CD4-positive, alpha-beta T cell (primary cell): Measurements from ENCODE around the gene LRRC25. TPM values are rescaled to one million over a fixed set of nuclear protein-coding genes. Genes with fewer than 3 reads are reported as not detected.

ENCODE experiments used
- ATAC-seq: fragments of 200-7000 bp; cut with Tn5 transposase; one replicate; pipeline ENCODE4 v1.10.0; 2022; ENCODE audit warnings: mild to moderate bottlenecking; ENCODE audit not compliant: poor library complexity
- CTCF ChIA-PET: fragments of 350-600 bp; sonication (Branson Sonifier 250); formaldehyde crosslinking; loops from one replicate; lab custom pipeline; 2021; ENCODE audit warnings: antibody characterized with exemption, inconsistent platforms; lab: Charles Lee
- POLR2A ChIA-PET: fragments of 350-600 bp; sonication (Branson Sonifier 250); formaldehyde crosslinking; loops from one replicate; lab custom pipeline; 2021; ENCODE audit warnings: antibody characterized with exemption, inconsistent platforms; lab: Charles Lee
- DNase-seq, 14 experiments: peaks; one replicate each; pipeline ENCODE4 v3.0.0-alpha.2; 2013 to 2020; ENCODE audit warnings: mixed read lengths in 2 of 14
- H3K27ac ChIP-seq, 2 donors: one replicate each; pipeline versions ENCODE4 v1.5.1 to v1.7.0; 2013; ENCODE audit warnings: low read length in 2 of 2, low read depth in 1 of 2, mild to moderate bottlenecking in 1 of 2
- H3K27me3 ChIP-seq, 2 experiments: 1 replicate in 1 of 2; 2 replicates in 1 of 2; pipeline versions ENCODE4 v1.6.1 to v1.7.0; 2013; ENCODE audit warnings: low read length in 2 of 2, control low read depth in 1 of 2, mild to moderate bottlenecking in 1 of 2, moderate library complexity in 1 of 2; ENCODE audit not compliant: insufficient read depth in 2 of 2, control insufficient read depth in 1 of 2
- H3K36me3 ChIP-seq: one replicate; pipeline ENCODE4 v1.6.1; 2013; ENCODE audit warnings: low read length, control low read depth; ENCODE audit not compliant: insufficient read depth
- H3K4me1 ChIP-seq: one replicate; pipeline ENCODE4 v1.6.1; 2013; ENCODE audit warnings: low read length, control low read depth; ENCODE audit not compliant: insufficient read depth
- H3K4me3 ChIP-seq: one replicate; pipeline ENCODE4 v1.5.1; 2013; ENCODE audit warnings: mild to moderate bottlenecking, low read length, moderate library complexity
- H3K9me3 ChIP-seq, 2 experiments: 1 replicate in 1 of 2; 2 replicates in 1 of 2; pipeline versions ENCODE4 v1.6.1 to v1.7.0; 2013; ENCODE audit warnings: low read length in 2 of 2, mild to moderate bottlenecking in 2 of 2, control low read depth in 1 of 2, moderate library complexity in 1 of 2; ENCODE audit not compliant: control insufficient read depth in 1 of 2, insufficient read depth in 1 of 2
- H3K27ac Mint-ChIP-seq: one replicate; pipeline ENCODE4 v1.8.0; 2020; ENCODE audit warnings: mixed read lengths
- H3K27me3 Mint-ChIP-seq: one replicate; pipeline ENCODE4 v1.8.0; 2021; ENCODE audit warnings: mixed read lengths
- H3K36me3 Mint-ChIP-seq: one replicate; pipeline ENCODE4 v1.8.0; 2021; ENCODE audit warnings: low read depth, mixed read lengths
- H3K4me1 Mint-ChIP-seq: one replicate; pipeline ENCODE4 v1.8.0; 2021; ENCODE audit warnings: low read depth, mixed read lengths
- H3K4me3 Mint-ChIP-seq: one replicate; pipeline ENCODE4 v1.8.0; 2020; ENCODE audit warnings: mild to moderate bottlenecking, mixed read lengths
- H3K9me3 Mint-ChIP-seq: one replicate; pipeline ENCODE4 v1.8.0; 2020; ENCODE audit warnings: mixed read lengths
- CTCF ChIP-seq: fragments of 200-600 bp; IDR thresholded peaks from one replicate; pipeline ENCODE4 v1.8.0; 2022; ENCODE audit warnings: antibody characterized with exemption, mild to moderate bottlenecking
- intact Hi-C, 2 experiments: fragments of 100-400 bp; cut with DNase I in 1 of 2; cut with micrococcal nuclease in 1 of 2; formaldehyde crosslinking; loops; one replicate each; pipeline versions ENCODE4 v1.15.1 to v1.9.0; 2023 to 2025; cut with DNase I, micrococcal nuclease
- total RNA-seq, 174 experiments: library from RNA in 2 of 174; stranded (reverse) in 2 of 174; gene quantifications; one replicate each; pipeline ENCODE4 v1.2.3 and lab custom pipeline; 2021 to 2026

Gene LRRC25
- total RNA-seq, 2 experiments from 2014 or later = 0.82 to 0.92 TPM

GRCh38 chr19:18388960-18389725, 8.3 kb downstream of the LRRC25 start:
- Histone ChIP-seq H3K9me3 (no peaks in the 10 kb centered on the region), H3K4me1 (peaks cover 14% of the 10 kb centered on the region), H3K27me3 (peaks cover 43 to 46% of the 10 kb centered on the region in 2 experiments), H3K4me3 (peak overlapping the region; percentile 47), H3K27ac (no peak overlapping the region), H3K36me3 (no peaks in the 10 kb centered on the region)
- H3K36me3 Mint-ChIP-seq = no peaks in the 10 kb centered on the region
- POLR2A ChIA-PET = interaction anchor here (1.0 to 2.4 kb wide), 5 partner anchors 25 to 114 kb away, joined by 3 to 13 read pairs (median 8); partner anchors contain the start of gene JUND
- TF ChIP-seq CTCF = no peak
- intact Hi-C loops = loop anchor here (1.0 kb wide), 1 partner anchor 21 kb away; no protein-coding TSS in a partner anchor
- ATAC-seq (no peak), DNase-seq (no peak)
- peaks cover 12% of the 10 kb centered on the region for H3K4me1 Mint-ChIP-seq
- H3K9me3 Mint-ChIP-seq = no peaks in the 10 kb centered on the region
- H3K27ac Mint-ChIP-seq = no peak overlapping the region
- CTCF ChIA-PET = interaction anchor here (0.6 to 4.0 kb wide), 11 partner anchors 13 to 169 kb away, joined by 3 to 53 read pairs (median 5); partner anchors contain the start of gene SSBP4
- peaks cover 71% of the 10 kb centered on the region for H3K27me3 Mint-ChIP-seq
- H3K4me3 Mint-ChIP-seq = peak overlapping the region; percentile 45

GRCh38 chr19:18388100-18388959, 9.1 kb downstream of the LRRC25 start:
- Mint-ChIP-seq H3K27ac (no peak overlapping the region), H3K27me3 (peaks cover 66% of the 10 kb centered on the region), H3K4me3 (peak overlapping the region; percentile 72), H3K9me3 (no peaks in the 10 kb centered on the region), H3K36me3 (no peaks in the 10 kb centered on the region), H3K4me1 (peaks cover 12% of the 10 kb centered on the region)
- CTCF ChIA-PET = interaction anchor here (0.6 to 4.0 kb wide), 30 partner anchors 9 to 922 kb away, joined by 3 to 53 read pairs (median 3); partner anchors contain the start of genes LRRC25, MPV17L2 and SSBP4
- Histone ChIP-seq H3K27ac (no peak overlapping the region), H3K9me3 (no peaks in the 10 kb centered on the region), H3K4me3 (peak overlapping the region; percentile 47), H3K36me3 (no peaks in the 10 kb centered on the region), H3K27me3 (peaks cover 42 to 43% of the 10 kb centered on the region in 2 experiments), H3K4me1 (peaks cover 14% of the 10 kb centered on the region)
- ATAC-seq (peak; percentile 85), DNase-seq (peak; percentile 51 to 89 (median 72))
- POLR2A ChIA-PET = interaction anchor here (0.9 to 2.4 kb wide), 6 partner anchors 26 to 113 kb away, joined by 3 to 13 read pairs (median 6); partner anchors contain the start of genes JUND and SSBP4
- TF ChIP-seq CTCF = peak; percentile 100
- intact Hi-C loops = loop anchor here (1.0 kb wide), 1 partner anchor 22 kb away; no protein-coding TSS in a partner anchor

- Mint-ChIP-seq H3K4me1 (peaks cover 12% of the 10 kb centered on the region), H3K27ac (no peak overlapping the region), H3K27me3 (peaks cover 65% of the 10 kb centered on the region), H3K9me3 (no peaks in the 10 kb centered on the region), H3K4me3 (no peak overlapping the region), H3K36me3 (no peaks in the 10 kb centered on the region)
- peaks cover 0 to 7% of the 10 kb centered on the region in 2 experiments for H3K9me3 ChIP-seq
- DNase-seq (no peak), ATAC-seq (no peak)
- POLR2A ChIA-PET = no interaction called here
- peaks cover 14% of the 10 kb centered on the region for H3K4me1 ChIP-seq
- CTCF ChIA-PET = no interaction called here
- no peak for TF ChIP-seq CTCF
- intact Hi-C loops = no loop called here
- no peaks in the 10 kb centered on the region for H3K36me3 ChIP-seq
- H3K27ac ChIP-seq = no peak overlapping the region
- H3K4me3 ChIP-seq = no peak overlapping the region
- peaks cover 39 to 42% of the 10 kb centered on the region in 2 experiments for H3K27me3 ChIP-seq
These were observed 10.7 kb downstream of the LRRC25 start for GRCh38 chr19:18386543-18387271.
